CD4-positive, alpha-beta T cell (primary cell): ENCODE measurements around the gene FEZF2. TPM values are rescaled to one million over a fixed set of nuclear protein-coding genes. Genes with fewer than 3 reads are reported as not detected.

Source experiments
- ATAC-seq: fragments of 200-7000 bp; cut with Tn5 transposase; one replicate; pipeline ENCODE4 v1.10.0; 2022; ENCODE audit warnings: mild to moderate bottlenecking; ENCODE audit not compliant: poor library complexity
- CTCF ChIA-PET: fragments of 350-600 bp; sonication (Branson Sonifier 250); formaldehyde crosslinking; loops from one replicate; lab custom pipeline; 2021; ENCODE audit warnings: antibody characterized with exemption, inconsistent platforms; lab: Charles Lee
- POLR2A ChIA-PET: fragments of 350-600 bp; sonication (Branson Sonifier 250); formaldehyde crosslinking; loops from one replicate; lab custom pipeline; 2021; ENCODE audit warnings: antibody characterized with exemption, inconsistent platforms; lab: Charles Lee
- DNase-seq, 14 experiments: peaks; one replicate each; pipeline ENCODE4 v3.0.0-alpha.2; 2013 to 2020; ENCODE audit warnings: mixed read lengths in 2 of 14
- H3K27ac ChIP-seq, 2 donors: one replicate each; pipeline versions ENCODE4 v1.5.1 to v1.7.0; 2013; ENCODE audit warnings: low read length in 2 of 2, low read depth in 1 of 2, mild to moderate bottlenecking in 1 of 2
- H3K27me3 ChIP-seq, 2 experiments: 1 replicate in 1 of 2; 2 replicates in 1 of 2; pipeline versions ENCODE4 v1.6.1 to v1.7.0; 2013; ENCODE audit warnings: low read length in 2 of 2, control low read depth in 1 of 2, mild to moderate bottlenecking in 1 of 2, moderate library complexity in 1 of 2; ENCODE audit not compliant: insufficient read depth in 2 of 2, control insufficient read depth in 1 of 2
- H3K36me3 ChIP-seq: one replicate; pipeline ENCODE4 v1.6.1; 2013; ENCODE audit warnings: low read length, control low read depth; ENCODE audit not compliant: insufficient read depth
- H3K4me1 ChIP-seq: one replicate; pipeline ENCODE4 v1.6.1; 2013; ENCODE audit warnings: low read length, control low read depth; ENCODE audit not compliant: insufficient read depth
- H3K4me3 ChIP-seq: one replicate; pipeline ENCODE4 v1.5.1; 2013; ENCODE audit warnings: mild to moderate bottlenecking, low read length, moderate library complexity
- H3K9me3 ChIP-seq, 2 experiments: 1 replicate in 1 of 2; 2 replicates in 1 of 2; pipeline versions ENCODE4 v1.6.1 to v1.7.0; 2013; ENCODE audit warnings: low read length in 2 of 2, mild to moderate bottlenecking in 2 of 2, control low read depth in 1 of 2, moderate library complexity in 1 of 2; ENCODE audit not compliant: control insufficient read depth in 1 of 2, insufficient read depth in 1 of 2
- H3K27ac Mint-ChIP-seq: one replicate; pipeline ENCODE4 v1.8.0; 2020; ENCODE audit warnings: mixed read lengths
- H3K27me3 Mint-ChIP-seq: one replicate; pipeline ENCODE4 v1.8.0; 2021; ENCODE audit warnings: mixed read lengths
- H3K36me3 Mint-ChIP-seq: one replicate; pipeline ENCODE4 v1.8.0; 2021; ENCODE audit warnings: low read depth, mixed read lengths
- H3K4me1 Mint-ChIP-seq: one replicate; pipeline ENCODE4 v1.8.0; 2021; ENCODE audit warnings: low read depth, mixed read lengths
- H3K4me3 Mint-ChIP-seq: one replicate; pipeline ENCODE4 v1.8.0; 2020; ENCODE audit warnings: mild to moderate bottlenecking, mixed read lengths
- H3K9me3 Mint-ChIP-seq: one replicate; pipeline ENCODE4 v1.8.0; 2020; ENCODE audit warnings: mixed read lengths
- CTCF ChIP-seq: fragments of 200-600 bp; IDR thresholded peaks from one replicate; pipeline ENCODE4 v1.8.0; 2022; ENCODE audit warnings: antibody characterized with exemption, mild to moderate bottlenecking
- intact Hi-C, 2 experiments: fragments of 100-400 bp; cut with DNase I in 1 of 2; cut with micrococcal nuclease in 1 of 2; formaldehyde crosslinking; loops; one replicate each; pipeline versions ENCODE4 v1.15.1 to v1.9.0; 2023 to 2025; cut with DNase I, micrococcal nuclease
- total RNA-seq, 174 experiments: library from RNA in 2 of 174; stranded (reverse) in 2 of 174; gene quantifications; one replicate each; pipeline ENCODE4 v1.2.3 and lab custom pipeline; 2021 to 2026

The FEZF2 gene
- total RNA-seq, 2 experiments from 2014 or later: not detected

DNA sequence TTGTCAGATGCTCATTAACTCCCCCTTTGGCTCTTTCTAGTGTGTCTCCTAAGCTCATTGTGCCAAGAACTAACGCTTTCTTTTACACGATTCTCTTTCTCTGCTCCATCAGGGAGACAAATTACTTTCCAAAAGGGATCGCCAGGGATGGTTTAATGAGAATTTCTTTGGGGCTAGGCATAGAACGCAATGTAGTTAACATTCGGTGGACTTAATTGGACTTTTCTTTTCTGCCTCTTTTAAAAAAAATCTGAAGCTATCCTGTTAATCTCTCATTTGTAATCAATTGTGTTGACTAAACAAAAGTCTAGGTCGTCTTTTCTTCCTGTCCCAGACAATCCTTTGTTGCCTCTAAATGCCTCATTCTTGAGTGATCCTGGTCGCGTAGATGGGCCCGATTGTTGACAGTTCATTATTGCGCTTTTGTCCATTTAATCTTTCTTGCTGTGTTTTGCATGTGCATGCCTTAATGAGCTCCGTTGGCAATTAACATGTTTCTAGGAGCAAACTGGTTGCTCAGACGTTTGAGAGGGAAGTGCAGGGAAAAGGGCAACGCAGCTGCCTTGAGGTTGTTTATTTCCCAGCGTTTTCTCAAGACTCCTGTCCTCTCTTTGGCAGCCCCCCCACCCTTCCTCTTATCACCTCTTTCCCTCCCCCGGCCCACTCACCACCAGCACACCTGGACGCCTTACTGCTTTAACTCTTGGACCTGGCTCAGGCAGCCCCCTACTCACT is 7.8 kb downstream of the FEZF2 start:
- no peak for TF ChIP-seq CTCF
- H3K9me3 Mint-ChIP-seq: peaks cover 4% of the 10 kb centered on the region
- H3K4me3 Mint-ChIP-seq: no peak overlapping the region
- Histone ChIP-seq H3K27ac (no peak overlapping the region), H3K36me3 (no peaks in the 10 kb centered on the region), H3K4me3 (no peak overlapping the region), H3K9me3 (peaks cover 4 to 31% of the 10 kb centered on the region in 2 experiments), H3K27me3 (peaks cover 31 to 42% of the 10 kb centered on the region in 2 experiments), H3K4me1 (no peaks in the 10 kb centered on the region)
- peaks cover 75% of the 10 kb centered on the region for H3K27me3 Mint-ChIP-seq
- ATAC-seq (no peak), DNase-seq (no peak)
- CTCF ChIA-PET: no interaction called here
- H3K36me3 Mint-ChIP-seq: no peaks in the 10 kb centered on the region
- H3K4me1 Mint-ChIP-seq: no peaks in the 10 kb centered on the region
- H3K27ac Mint-ChIP-seq: no peak overlapping the region
- intact Hi-C loops: no loop called here
- POLR2A ChIA-PET: no interaction called here

- POLR2A ChIA-PET: no interaction called here
- CTCF ChIA-PET: no interaction called here
- Histone ChIP-seq H3K4me3 (no peak overlapping the region), H3K9me3 (peaks cover 4 to 18% of the 10 kb centered on the region in 2 experiments), H3K27me3 (peaks cover 20 to 28% of the 10 kb centered on the region in 2 experiments), H3K4me1 (no peaks in the 10 kb centered on the region), H3K27ac (no peak overlapping the region), H3K36me3 (no peaks in the 10 kb centered on the region)
- Mint-ChIP-seq H3K36me3 (no peaks in the 10 kb centered on the region), H3K4me1 (no peaks in the 10 kb centered on the region), H3K27ac (no peak overlapping the region), H3K4me3 (no peak overlapping the region), H3K27me3 (peaks cover 61% of the 10 kb centered on the region), H3K9me3 (peaks cover 4% of the 10 kb centered on the region)
- intact Hi-C loops: no loop called here
- ATAC-seq (no peak), DNase-seq (no peak)
- TF ChIP-seq CTCF: no peak
Measured at GRCh38 chr3:62364191-62364590, 9.2 kb downstream of the FEZF2 start.

DNA sequence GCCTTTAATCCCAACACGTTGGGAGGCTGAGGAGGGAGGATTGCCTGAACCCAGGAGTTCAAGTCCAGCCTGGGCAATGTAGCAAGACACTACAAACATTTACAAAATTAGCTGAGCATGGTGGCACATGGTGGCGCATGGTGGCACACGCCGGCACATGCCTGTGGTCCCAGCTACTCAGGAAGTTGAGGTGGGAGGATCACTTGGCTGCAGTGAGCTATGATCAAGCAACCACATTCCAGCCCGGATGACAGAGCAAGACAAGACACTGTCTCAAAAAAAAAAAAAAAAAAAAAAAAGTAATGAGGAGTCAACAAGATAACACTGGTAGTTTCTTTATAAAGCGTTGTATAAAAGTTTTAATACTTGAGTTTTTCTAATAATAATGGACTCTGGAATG is 10.1 kb downstream of the FEZF2 start:
- H3K9me3 Mint-ChIP-seq: peaks cover 4% of the 10 kb centered on the region
- Histone ChIP-seq H3K9me3 (peaks cover 4 to 9% of the 10 kb centered on the region in 2 experiments), H3K27ac (no peak overlapping the region), H3K4me3 (no peak overlapping the region), H3K27me3 (peaks cover 15 to 19% of the 10 kb centered on the region in 2 experiments), H3K4me1 (no peaks in the 10 kb centered on the region), H3K36me3 (no peaks in the 10 kb centered on the region)
- intact Hi-C loops: no loop called here
- ChIA-PET POLR2A (no interaction called here), CTCF (no interaction called here)
- no peak for TF ChIP-seq CTCF
- no peak for DNase-seq
- H3K27me3 Mint-ChIP-seq: peaks cover 54% of the 10 kb centered on the region
- ATAC-seq: no peak
- no peaks in the 10 kb centered on the region for H3K36me3 Mint-ChIP-seq
- H3K27ac Mint-ChIP-seq: no peak overlapping the region
- H3K4me1 Mint-ChIP-seq: no peaks in the 10 kb centered on the region
- no peak overlapping the region for H3K4me3 Mint-ChIP-seq
